Heart left ventricle (tissue), 13 donors: ENCODE measurements around the gene HUS1B.

ENCODE experiments used
- POLR2A ChIP-seq, 2 donors: fragments of 450-650 bp; IDR thresholded peaks; one replicate each; pipeline ENCODE4 v1.6.1; 2017; ENCODE audit warnings: antibody characterized with exemption in 2 of 2, mild to moderate bottlenecking in 2 of 2, moderate library complexity in 2 of 2
- TF ChIP-seq, protein P1 (sequence below), 12 donors: fragments of 200-600 bp; sonication (generic) in 4 of 12; IDR thresholded peaks; one replicate each; pipeline versions ENCODE4 v1.5.0 to v1.8.0; 2018 to 2022; ENCODE audit warnings: antibody characterized with exemption in 12 of 12, mild to moderate bottlenecking in 5 of 12
- donor health status: ischemic (EF 13 %, LVEDD 7.1; RV severe dilation, severe dysfunction).
- donor health status: DM: no; HTN: yes; CAD: no.
- donor health status: DM: no; HTN: no; CAD: no.
- donor health status: ischemic (EF 25% LVEDD 6.9; RV normal size, moderate dysfunction).
- donor health status: ischemic (EF 25% LVEDD 5.7; RV mildly dilated, moderate dysfunction).
- donor health status: ischemic (EF 35%, LVEDD 5.7; RV mildly dilated, moderate dysfunction).
- donor health status: nonischemic (EF 11% LVEDD 7.7; RV severe dilation, severe dysfunction).
- donor health status: DM: yes; HTN: yes; CAD: no.
- donor health status: PGD.
- donor health status: ischemic (EF 29% LVEDD 5.4; RV normal size, mild dysfunction).
- donor health status: nonischemic (EF 23%, LVEDD 6.1; RV moderate dilation, normal function).

DNA sequence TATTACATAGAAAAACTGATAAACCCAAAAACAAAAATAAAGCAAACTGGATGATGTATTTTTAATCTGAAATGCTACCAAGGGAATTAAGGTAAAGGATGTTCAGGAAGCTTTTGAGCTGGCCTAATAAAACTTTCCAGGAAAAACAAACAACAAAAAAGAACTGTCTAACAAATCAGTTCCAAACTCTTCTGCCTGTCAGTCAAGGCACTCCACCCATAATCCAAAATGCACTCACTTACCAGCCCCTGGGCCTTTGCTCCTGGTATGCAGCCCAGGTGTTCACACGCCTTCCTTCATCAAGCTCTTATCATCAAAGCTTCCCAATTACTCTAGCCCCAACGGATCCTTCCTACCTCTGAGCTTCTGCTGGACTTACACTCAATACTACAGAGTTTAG, 32.3 kb upstream of the HUS1B start:
- TF ChIP-seq, protein P1, sequence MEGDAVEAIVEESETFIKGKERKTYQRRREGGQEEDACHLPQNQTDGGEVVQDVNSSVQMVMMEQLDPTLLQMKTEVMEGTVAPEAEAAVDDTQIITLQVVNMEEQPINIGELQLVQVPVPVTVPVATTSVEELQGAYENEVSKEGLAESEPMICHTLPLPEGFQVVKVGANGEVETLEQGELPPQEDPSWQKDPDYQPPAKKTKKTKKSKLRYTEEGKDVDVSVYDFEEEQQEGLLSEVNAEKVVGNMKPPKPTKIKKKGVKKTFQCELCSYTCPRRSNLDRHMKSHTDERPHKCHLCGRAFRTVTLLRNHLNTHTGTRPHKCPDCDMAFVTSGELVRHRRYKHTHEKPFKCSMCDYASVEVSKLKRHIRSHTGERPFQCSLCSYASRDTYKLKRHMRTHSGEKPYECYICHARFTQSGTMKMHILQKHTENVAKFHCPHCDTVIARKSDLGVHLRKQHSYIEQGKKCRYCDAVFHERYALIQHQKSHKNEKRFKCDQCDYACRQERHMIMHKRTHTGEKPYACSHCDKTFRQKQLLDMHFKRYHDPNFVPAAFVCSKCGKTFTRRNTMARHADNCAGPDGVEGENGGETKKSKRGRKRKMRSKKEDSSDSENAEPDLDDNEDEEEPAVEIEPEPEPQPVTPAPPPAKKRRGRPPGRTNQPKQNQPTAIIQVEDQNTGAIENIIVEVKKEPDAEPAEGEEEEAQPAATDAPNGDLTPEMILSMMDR (IDR thresholded peaks at IDR 0.05), result no peak
- no peak for TF ChIP-seq POLR2A (IDR thresholded peaks at IDR 0.05)
